CD14-positive monocyte (primary cell): Measurements from ENCODE around the gene PTPRD. TPM values are rescaled to one million over a fixed set of nuclear protein-coding genes. Genes with fewer than 3 reads are reported as not detected.

ENCODE experiments used
- DNase-seq, 3 donors: peaks; one replicate each; pipeline ENCODE4 v3.0.0-alpha.2; 2011 to 2022
- H2AFZ ChIP-seq: 2 replicates; pipeline ENCODE4 v1.6.0; 2012; ENCODE audit warnings: mild to moderate bottlenecking, low read depth, low read length, inconsistent platforms; ENCODE audit not compliant: insufficient read depth, poor library complexity, severe bottlenecking
- H3K27ac ChIP-seq, 2 donors: 1 replicate in 1 of 2; 2 replicates in 1 of 2; pipeline ENCODE4 v1.5.1; 2012 to 2013; ENCODE audit warnings: low read length in 2 of 2, control low read depth in 1 of 2, inconsistent platforms in 1 of 2, low read depth in 1 of 2, mild to moderate bottlenecking in 1 of 2
- H3K27me3 ChIP-seq, 2 donors: one replicate each; pipeline versions ENCODE4 v1.6.0 to v1.6.1; 2011 to 2013; ENCODE audit warnings: low read length in 2 of 2; ENCODE audit not compliant: control insufficient read depth in 2 of 2, insufficient read depth in 2 of 2
- H3K36me3 ChIP-seq, 2 donors: replicated peaks in 1 of 2; 1 replicate in 1 of 2; 2 replicates in 1 of 2; pipeline versions ENCODE4 v1.5.1 to v1.6.1; 2012 to 2013; ENCODE audit warnings: low read length in 2 of 2, control low read depth in 1 of 2, inconsistent platforms in 1 of 2, mild to moderate bottlenecking in 1 of 2; ENCODE audit not compliant: insufficient read depth in 2 of 2, control insufficient read depth in 1 of 2
- H3K4me1 ChIP-seq, 2 donors: 1 replicate in 1 of 2; 2 replicates in 1 of 2; pipeline versions ENCODE4 v1.5.1 to v1.6.1; 2012 to 2013; ENCODE audit warnings: low read length in 2 of 2, control low read depth in 1 of 2, inconsistent platforms in 1 of 2, mild to moderate bottlenecking in 1 of 2, moderate library complexity in 1 of 2; ENCODE audit not compliant: insufficient read depth in 2 of 2, control insufficient read depth in 1 of 2
- H3K4me2 ChIP-seq: replicated peaks from 2 replicates; pipeline ENCODE3; 2012; ENCODE audit warnings: low read length, moderate library complexity, mild to moderate bottlenecking; ENCODE audit not compliant: poor library complexity, severe bottlenecking; ENCODE audit errors: extremely low read depth
- H3K4me3 ChIP-seq, 3 experiments: fragments of 200-600 bp in 1 of 3; sonication (generic) in 1 of 3; replicated peaks in 1 of 3; 1 replicate in 2 of 3; 2 replicates in 1 of 3; pipeline ENCODE4 v1.5.1; 2011 to 2013; ENCODE audit warnings: low read length in 3 of 3, mild to moderate bottlenecking in 3 of 3, control low read depth in 2 of 3, low read depth in 2 of 3, inconsistent platforms in 1 of 3, moderate library complexity in 1 of 3
- H3K79me2 ChIP-seq: 2 replicates; pipeline ENCODE4 v1.6.0; 2012; ENCODE audit warnings: mild to moderate bottlenecking, control low read depth, inconsistent platforms, low read length, moderate library complexity; ENCODE audit not compliant: insufficient read depth
- H3K9ac ChIP-seq: 2 replicates; pipeline ENCODE4 v1.6.0; 2017; ENCODE audit warnings: low read length, mild to moderate bottlenecking; ENCODE audit not compliant: insufficient read depth, poor library complexity, severe bottlenecking
- H3K9me3 ChIP-seq, 2 donors: replicated peaks in 1 of 2; 1 replicate in 1 of 2; 2 replicates in 1 of 2; pipeline versions ENCODE4 v1.5.1 to v1.6.1; 2012 to 2013; ENCODE audit warnings: low read length in 2 of 2, control low read depth in 1 of 2; ENCODE audit not compliant: control insufficient read depth in 1 of 2, insufficient read depth in 1 of 2
- H4K20me1 ChIP-seq: 2 replicates; pipeline ENCODE4 v1.6.0; 2012; ENCODE audit warnings: mild to moderate bottlenecking, low read length, control low read depth, moderate library complexity; ENCODE audit not compliant: insufficient read depth
- H3K27ac Mint-ChIP-seq, 7 donors: one replicate each; pipeline ENCODE4 v1.8.0; 2020; ENCODE audit warnings: mild to moderate bottlenecking in 7 of 7, mixed read lengths in 7 of 7, moderate library complexity in 6 of 7, inconsistent platforms in 2 of 7
- H3K27me3 Mint-ChIP-seq, 3 donors: one replicate each; pipeline ENCODE4 v1.8.0; 2021 to 2022; ENCODE audit warnings: low read depth in 3 of 3, mild to moderate bottlenecking in 3 of 3, mixed read lengths in 3 of 3, moderate library complexity in 3 of 3, inconsistent platforms in 1 of 3
- H3K36me3 Mint-ChIP-seq, 2 donors: one replicate each; pipeline ENCODE4 v1.8.0; 2020; ENCODE audit warnings: mixed read lengths in 2 of 2, inconsistent platforms in 1 of 2, mild to moderate bottlenecking in 1 of 2
- H3K4me1 Mint-ChIP-seq: one replicate; pipeline ENCODE4 v1.8.0; 2020; ENCODE audit warnings: mild to moderate bottlenecking, mixed read lengths
- H3K4me3 Mint-ChIP-seq, 2 donors: one replicate each; pipeline ENCODE4 v1.8.0; 2020; ENCODE audit warnings: mild to moderate bottlenecking in 2 of 2, mixed read lengths in 2 of 2, moderate library complexity in 1 of 2
- H3K9me3 Mint-ChIP-seq, 7 donors: one replicate each; pipeline ENCODE4 v1.8.0; 2020 to 2022; ENCODE audit warnings: mixed read lengths in 7 of 7, mild to moderate bottlenecking in 6 of 7, moderate library complexity in 6 of 7, inconsistent platforms in 2 of 7
- CTCF ChIP-seq: fragments of 200-600 bp; IDR thresholded peaks from one replicate; pipeline ENCODE4 v1.8.0; 2022; ENCODE audit warnings: antibody characterized with exemption, mild to moderate bottlenecking
- WGBS: methylation state at CpG from one replicate; pipeline ENCODE4 v1.1.5; 2013; ENCODE audit warnings: missing lambda C conversion rate; ENCODE audit not compliant: insufficient coverage; 5-methylcytosine and 5-hydroxymethylcytosine counted together
- intact Hi-C, 2 donors: fragments of 100-400 bp; cut with micrococcal nuclease; formaldehyde crosslinking; loops; one replicate each; pipeline versions ENCODE4 v1.15.0 to v1.15.1; 2023
- polyA plus RNA-seq, 3 donors: library from polyadenylated mRNA; depleted of rRNA in 1 of 3; unstranded in 2 of 3; stranded (reverse) in 1 of 3; fragments of 300-500 nt in 2 of 3; fragments of >200 nt in 1 of 3; fragmentation: Illumina TruSeq in 2 of 3; gene quantifications; 1 replicate in 2 of 3; 2 replicates in 1 of 3; pipeline ENCODE4 v1.2.3, GENCODE V29; 2012 to 2021

The PTPRD gene
- polyA plus RNA-seq, 3 donors, result not detected

DNA sequence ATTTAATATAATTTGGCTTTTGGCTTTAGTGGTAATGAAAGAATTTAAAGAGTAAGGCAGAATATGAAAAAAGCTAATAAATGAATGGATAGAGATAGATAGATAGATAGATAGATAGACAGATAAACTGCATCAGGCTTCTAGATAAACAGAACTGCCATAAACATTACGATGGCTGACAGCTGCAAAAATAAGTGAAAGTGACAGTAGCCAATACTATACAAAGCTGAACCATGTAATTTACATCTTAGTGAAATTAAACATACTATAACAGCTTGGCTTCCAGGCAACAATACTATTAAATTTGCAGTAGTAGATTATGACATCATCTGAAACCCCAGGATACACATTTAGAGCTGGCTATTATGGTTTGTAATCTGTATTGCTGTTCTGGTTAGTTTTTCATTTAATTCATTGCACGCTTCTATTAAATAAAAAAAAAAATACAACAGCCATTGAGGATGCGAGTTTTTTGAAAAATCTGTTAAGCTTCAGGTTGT, 1354.8 kb downstream of the PTPRD start:
- DNase-seq, result no peak
- H3K4me1 ChIP-seq, result no peaks in the 10 kb centered on the region
- Mint-ChIP-seq H3K27ac (no peak overlapping the region), H3K27me3 (peaks cover 0 to 2% (median 0%) of the 10 kb centered on the region in 3 donors), H3K4me3 (no peak overlapping the region), H3K4me1 (no peaks in the 10 kb centered on the region), H3K36me3 (no peaks in the 10 kb centered on the region), H3K9me3 (peaks cover 0 to 6% (median 3%) of the 10 kb centered on the region in 7 donors)
- TF ChIP-seq CTCF, result no peak
- H3K4me2 ChIP-seq, result no peak overlapping the region
- no peaks in the 10 kb centered on the region for H3K36me3 ChIP-seq
- no peak overlapping the region for H3K9ac ChIP-seq
- no peaks in the 10 kb centered on the region for H3K27me3 ChIP-seq
- H3K79me2 ChIP-seq, result no peaks in the 10 kb centered on the region
- H2AFZ ChIP-seq, result no peak overlapping the region
- peaks cover 0 to 4% of the 10 kb centered on the region in 2 donors for H3K9me3 ChIP-seq
- WGBS, result no CpG with 5 or more reads among the region's 3 CpGs
- no peak overlapping the region for H3K4me3 ChIP-seq
- no peak overlapping the region for H3K27ac ChIP-seq
- no peaks in the 10 kb centered on the region for H4K20me1 ChIP-seq
- intact Hi-C loops, result no loop called here

DNA sequence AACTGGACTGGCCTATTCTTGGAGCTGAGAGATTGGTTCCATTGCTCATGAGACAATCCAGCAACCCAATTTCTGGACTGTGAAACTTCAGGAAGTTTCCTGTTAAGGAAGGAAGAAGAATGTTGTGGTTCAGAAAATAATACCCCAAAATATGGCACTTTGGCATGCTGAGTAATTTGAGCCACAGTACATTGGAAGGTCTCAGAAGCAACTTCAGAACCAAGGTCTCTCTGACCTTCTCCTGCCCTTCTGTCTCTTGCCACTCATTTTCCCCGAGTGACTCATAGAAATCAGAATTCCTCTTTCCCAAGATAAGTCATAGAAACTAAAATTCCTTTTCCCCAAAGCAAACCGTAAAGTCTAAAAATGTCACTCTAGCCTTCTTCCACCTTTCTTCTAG, 1366.1 kb downstream of the PTPRD start:
- H3K4me1 ChIP-seq, result no peaks in the 10 kb centered on the region
- H3K27ac ChIP-seq, result no peak overlapping the region
- no peaks in the 10 kb centered on the region for H4K20me1 ChIP-seq
- intact Hi-C loops, result no loop called here
- no peaks in the 10 kb centered on the region for H3K9me3 ChIP-seq
- TF ChIP-seq CTCF, result no peak
- Mint-ChIP-seq H3K27me3 (no peaks in the 10 kb centered on the region), H3K36me3 (no peaks in the 10 kb centered on the region), H3K27ac (no peak overlapping the region), H3K9me3 (peaks cover 0 to 9% (median 6%) of the 10 kb centered on the region in 7 donors), H3K4me1 (no peaks in the 10 kb centered on the region), H3K4me3 (no peak overlapping the region)
- H3K79me2 ChIP-seq, result no peaks in the 10 kb centered on the region
- WGBS, result 75% methylated on average over 2 of the region's 2 CpGs
- no peaks in the 10 kb centered on the region for H3K36me3 ChIP-seq
- H2AFZ ChIP-seq, result no peak overlapping the region
- H3K4me3 ChIP-seq, result no peak overlapping the region
- DNase-seq, result no peak
- no peaks in the 10 kb centered on the region for H3K27me3 ChIP-seq
- H3K4me2 ChIP-seq, result no peak overlapping the region
- no peak overlapping the region for H3K9ac ChIP-seq
